Activated naive CD4-positive, alpha-beta T cell treated with anti-CD3 and anti-CD28 coated beads, Interleukin-2, amount 50 U/mL, for 72 hours (primary cell): Measurements from ENCODE around the gene UNC50. TPM values are rescaled to one million over a fixed set of nuclear protein-coding genes. Genes with fewer than 3 reads are reported as not detected.
A peak's percentile ranks its signal among the peaks of the same experiment; 100 is the strongest.
"Not testable (repeated sequence)": the region's sequence is repeated elsewhere in the genome, so short reads cannot be mapped to it uniquely, and the experiment has no call there.

Experiments
- ATAC-seq, 2 donors: fragments of 150-1000 bp; cut with Tn5 transposase; 2 replicates each; pipeline ENCODE4 v1.10.0; 2021; ENCODE audit warnings: mild to moderate bottlenecking in 2 of 2, moderate library complexity in 2 of 2
- DNase-seq, 2 donors: peaks; one replicate each; pipeline ENCODE4 v3.0.0; 2021 to 2022; ENCODE audit warnings: low spot score in 2 of 2
- H3K27ac Mint-ChIP-seq, 2 donors: one replicate each; pipeline ENCODE4 v1.8.0; 2022; ENCODE audit warnings: mild to moderate bottlenecking in 2 of 2, mixed read lengths in 2 of 2
- H3K36me3 Mint-ChIP-seq, 2 donors: one replicate each; pipeline ENCODE4 v1.8.0; 2022; ENCODE audit warnings: mixed read lengths in 2 of 2
- H3K9me3 Mint-ChIP-seq, 2 donors: one replicate each; pipeline ENCODE4 v1.8.0; 2022; ENCODE audit warnings: mixed read lengths in 2 of 2
- total RNA-seq, 2 donors: library from RNA; stranded (reverse); gene quantifications; one replicate each; pipeline ENCODE4 v1.2.3, GENCODE V29; 2022

UNC50 gene
- total RNA-seq, 2 donors from 2014 or later: 21.6 to 23.8 TPM

GRCh38 chr2:98634406-98635092 lies 26.2 kb downstream of the UNC50 start:
- Mint-ChIP-seq H3K36me3 (peaks cover 0 to 22% of the 10 kb centered on the region in 2 donors), H3K9me3 (no peaks in the 10 kb centered on the region), H3K27ac (peak overlapping the region; percentile 84 to 94)
- ATAC-seq: peak; percentile 42 to 62
- peak in 1 of 2 donors; percentile 51 for DNase-seq

- Mint-ChIP-seq H3K9me3 (no peaks in the 10 kb centered on the region), H3K36me3 (peaks cover 0 to 31% of the 10 kb centered on the region in 2 donors), H3K27ac (peak overlapping the region; percentile 83 to 87)
- peak; percentile 39 to 65 for DNase-seq
- peak; percentile 85 to 90 for ATAC-seq
These were observed 29.2 kb downstream of the UNC50 start for GRCh38 chr2:98637401-98638147.

GRCh38 chr2:98643496-98644100 lies 35.2 kb downstream of the UNC50 start:
- peaks cover 0 to 24% of the 10 kb centered on the region in 2 donors for H3K36me3 Mint-ChIP-seq
- H3K9me3 Mint-ChIP-seq: no peaks in the 10 kb centered on the region
- DNase-seq: no peak
- H3K27ac Mint-ChIP-seq: no peak overlapping the region
- ATAC-seq: no peak

GRCh38 chr2:98647636-98648035 lies 39.2 kb downstream of the UNC50 start:
- DNase-seq (no peak), ATAC-seq (no peak)
- Mint-ChIP-seq H3K36me3 (peaks cover 5 to 46% of the 10 kb centered on the region in 2 donors), H3K27ac (peak overlapping the region; percentile 13 to 30), H3K9me3 (no peaks in the 10 kb centered on the region)

GRCh38 chr2:98648451-98648850 lies 40.1 kb downstream of the UNC50 start:
- ATAC-seq (no peak), DNase-seq (no peak)
- H3K36me3 Mint-ChIP-seq: peaks cover 5 to 50% of the 10 kb centered on the region in 2 donors
- H3K27ac Mint-ChIP-seq: peak overlapping the region; percentile 30 to 34
- H3K9me3 Mint-ChIP-seq: no peaks in the 10 kb centered on the region

GRCh38 chr2:98649135-98649991 lies 41.0 kb downstream of the UNC50 start:
- ATAC-seq (peak; percentile 95 to 96), DNase-seq (peak; percentile 68 to 80)
- H3K9me3 Mint-ChIP-seq: no peaks in the 10 kb centered on the region
- H3K36me3 Mint-ChIP-seq: peaks cover 10 to 50% of the 10 kb centered on the region in 2 donors
- H3K27ac Mint-ChIP-seq: peak overlapping the region in 1 of 2 donors; percentile 91

- Mint-ChIP-seq H3K9me3 (no peaks in the 10 kb centered on the region), H3K27ac (peak overlapping the region in 1 of 2 donors; percentile 91), H3K36me3 (peaks cover 10 to 54% of the 10 kb centered on the region in 2 donors)
- ATAC-seq (no peak), DNase-seq (no peak)
These were observed 41.6 kb downstream of the UNC50 start for GRCh38 chr2:98649992-98650375.

- Mint-ChIP-seq H3K36me3 (peaks cover 10 to 57% of the 10 kb centered on the region in 2 donors), H3K9me3 (no peaks in the 10 kb centered on the region), H3K27ac (peak overlapping the region; percentile 57 to 91)
- ATAC-seq (no peak), DNase-seq (no peak)
These were observed 42.6 kb downstream of the UNC50 start for GRCh38 chr2:98650998-98651397.

- DNase-seq (peak in 1 of 2 donors; percentile 38), ATAC-seq (peak; percentile 58 to 65)
- Mint-ChIP-seq H3K9me3 (no peaks in the 10 kb centered on the region), H3K27ac (peak overlapping the region; percentile 91 to 92), H3K36me3 (peaks cover 11 to 58% of the 10 kb centered on the region in 2 donors)
These were observed 46.5 kb downstream of the UNC50 start for GRCh38 chr2:98654699-98655495.

- peaks cover 11 to 53% of the 10 kb centered on the region in 2 donors for H3K36me3 Mint-ChIP-seq
- H3K27ac Mint-ChIP-seq: peak overlapping the region; percentile 40 to 80
- peaks cover 0 to 6% of the 10 kb centered on the region in 2 donors for H3K9me3 Mint-ChIP-seq
- DNase-seq: peak in 1 of 2 donors; percentile 25
- ATAC-seq: peak; percentile 68 to 69
These were observed 48.4 kb downstream of the UNC50 start for GRCh38 chr2:98656800-98657199.

GRCh38 chr2:98658816-98659490 lies 50.6 kb downstream of the UNC50 start:
- DNase-seq (peak in 1 of 2 donors; percentile 27), ATAC-seq (peak; percentile 52 to 56)
- Mint-ChIP-seq H3K27ac (peak overlapping the region; percentile 84 to 98), H3K36me3 (peaks cover 10 to 33% of the 10 kb centered on the region in 2 donors), H3K9me3 (peaks cover 0 to 6% of the 10 kb centered on the region in 2 donors)

GRCh38 chr2:98659491-98659840 lies 51.1 kb downstream of the UNC50 start:
- not testable (repeated sequence) for H3K9me3 Mint-ChIP-seq
- Mint-ChIP-seq H3K36me3 (peaks cover 6 to 28% of the 10 kb centered on the region in 2 donors), H3K27ac (peak overlapping the region; percentile 84 to 98)
- ATAC-seq (peak; percentile 39 to 66), DNase-seq (peak in 1 of 2 donors; percentile 25)

- H3K36me3 Mint-ChIP-seq: peaks cover 34 to 54% of the 10 kb centered on the region in 2 donors
- peaks cover 15 to 24% of the 10 kb centered on the region in 2 donors for H3K9me3 Mint-ChIP-seq
- ATAC-seq (peak; percentile 67 to 68), DNase-seq (no peak)
- peak overlapping the region; percentile 89 to 96 for H3K27ac Mint-ChIP-seq
These were observed 55.2 kb downstream of the UNC50 start for GRCh38 chr2:98663511-98664090.

- peak overlapping the region; percentile 39 to 89 for H3K27ac Mint-ChIP-seq
- DNase-seq (no peak), ATAC-seq (peak; percentile 51 to 72)
- H3K9me3 Mint-ChIP-seq: peaks cover 15 to 28% of the 10 kb centered on the region in 2 donors
- H3K36me3 Mint-ChIP-seq: peaks cover 32 to 59% of the 10 kb centered on the region in 2 donors
These were observed 55.9 kb downstream of the UNC50 start for GRCh38 chr2:98664323-98664722.

GRCh38 chr2:98665677-98666076 lies 57.3 kb downstream of the UNC50 start:
- Mint-ChIP-seq H3K27ac (peak overlapping the region; percentile 69 to 89), H3K9me3 (peaks cover 18 to 26% of the 10 kb centered on the region in 2 donors), H3K36me3 (peaks cover 34 to 58% of the 10 kb centered on the region in 2 donors)
- ATAC-seq (peak in 1 of 2 donors; percentile 67), DNase-seq (no peak)
